Amniotic epithelial cell (primary cell): ENCODE measurements around the gene GSTM3.
"Not testable (repeated sequence)": the region's sequence is repeated elsewhere in the genome, so short reads cannot be mapped to it uniquely, and the experiment has no call there.

Experiments
- DNase-seq: peaks from one replicate; pipeline ENCODE4 v3.0.0-alpha.2; 2010; ENCODE audit warnings: low read depth

GSTM3 gene

DNA sequence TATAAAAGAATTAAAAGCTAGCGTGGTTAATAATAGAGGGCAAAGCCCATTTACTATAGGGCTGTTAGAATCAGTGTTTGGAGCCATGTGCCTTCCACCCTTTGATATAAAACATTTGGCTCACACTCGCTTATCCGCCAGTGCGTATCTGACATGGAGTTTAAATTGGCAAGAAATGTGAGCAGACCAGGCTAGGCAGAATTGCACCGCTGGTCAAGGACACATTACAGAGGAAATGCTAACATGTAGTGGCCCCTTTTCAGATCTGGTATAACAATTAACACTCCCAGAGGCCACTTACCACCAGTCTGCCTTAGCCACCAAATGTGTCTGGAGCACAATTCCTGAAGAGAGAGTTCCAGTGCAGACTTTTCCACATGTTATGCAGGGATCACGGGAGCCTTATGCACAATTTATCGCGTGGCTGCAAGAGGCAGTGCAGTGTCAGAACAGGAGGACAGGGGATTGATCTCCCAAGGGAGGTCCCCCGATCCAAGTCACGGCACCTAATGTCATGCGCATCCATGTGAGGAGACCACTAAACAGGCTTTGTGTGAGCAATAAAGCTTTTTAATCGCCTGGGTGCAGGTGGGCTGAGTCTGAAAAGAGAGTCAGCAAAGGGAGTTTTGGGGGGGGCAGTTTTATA, 14.0 kb downstream of the GSTM3 start:
- no peak for DNase-seq

DNA sequence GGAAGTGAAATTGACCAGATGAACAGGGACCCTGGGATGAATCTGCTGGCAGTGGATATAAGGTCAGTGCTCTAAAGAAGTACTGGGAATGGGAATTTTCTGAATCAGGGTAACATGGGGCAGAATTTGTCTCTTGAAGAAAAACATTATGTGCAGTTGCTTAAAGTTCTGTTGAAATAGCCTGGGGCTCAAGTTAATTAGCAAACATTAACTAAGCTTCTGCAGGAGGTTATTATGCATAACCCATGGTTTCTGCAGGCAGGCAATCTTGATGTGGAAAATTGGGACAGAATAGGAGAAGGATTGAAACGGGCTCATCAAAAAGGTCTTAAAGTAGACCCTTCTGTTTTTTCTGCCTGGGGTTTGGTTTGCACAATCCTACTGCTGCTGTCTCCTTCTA, 14.8 kb downstream of the GSTM3 start:
- no peak for DNase-seq

GRCh38 chr1:109725510-109725909, 15.3 kb downstream of the GSTM3 start:
- DNase-seq, result no peak

- no peak for DNase-seq
These were observed 15.9 kb downstream of the GSTM3 start for GRCh38 chr1:109724933-109725332.

GRCh38 chr1:109722908-109723691, 17.7 kb downstream of the GSTM3 start:
- no peak for DNase-seq

DNA sequence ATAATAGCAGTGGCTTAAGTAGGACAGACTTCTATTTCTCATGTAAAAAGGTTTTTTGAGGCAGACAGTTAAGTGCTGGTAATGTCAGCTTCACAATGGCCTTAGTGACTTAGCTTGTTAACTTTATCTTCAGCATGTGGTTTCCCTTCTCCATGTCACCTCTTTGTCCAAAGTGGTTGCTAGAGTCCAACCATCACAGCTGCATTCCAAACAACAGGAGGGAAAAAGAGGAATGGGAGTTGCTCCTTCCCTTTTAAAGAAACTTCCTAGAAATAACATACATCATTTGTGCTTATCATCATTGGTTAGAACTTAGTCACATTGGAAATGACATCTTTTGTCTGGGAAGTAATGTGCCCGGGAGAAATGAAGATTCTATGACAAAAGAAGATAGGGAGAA, 18.9 kb downstream of the GSTM3 start:
- DNase-seq, result no peak

- peak; percentile 80 for DNase-seq
These were observed 19.8 kb downstream of the GSTM3 start for GRCh38 chr1:109721042-109721441.

- peak; percentile 50 for DNase-seq
These were observed 21.5 kb downstream of the GSTM3 start for GRCh38 chr1:109719337-109719837.

DNA sequence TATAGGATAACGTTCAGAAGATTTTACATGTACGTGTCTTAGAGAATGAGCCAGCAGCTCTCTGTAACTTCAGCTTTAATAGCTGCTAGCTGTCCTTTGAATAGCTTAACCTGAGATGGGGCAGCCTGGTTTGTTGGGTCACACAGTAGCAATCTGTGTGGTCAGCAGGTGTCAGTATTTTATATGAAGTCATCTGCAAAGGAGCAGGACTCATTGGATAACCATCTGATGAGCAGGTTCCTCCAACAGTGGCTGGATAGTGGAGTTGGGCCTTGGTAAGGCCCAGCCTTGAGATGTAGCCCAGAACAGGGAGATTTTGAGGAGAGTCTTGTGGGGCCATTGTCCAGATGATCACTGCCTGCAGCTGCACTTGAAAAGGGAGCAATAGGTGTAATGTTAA, 22.3 kb downstream of the GSTM3 start:
- peak; percentile 49 for DNase-seq

DNA sequence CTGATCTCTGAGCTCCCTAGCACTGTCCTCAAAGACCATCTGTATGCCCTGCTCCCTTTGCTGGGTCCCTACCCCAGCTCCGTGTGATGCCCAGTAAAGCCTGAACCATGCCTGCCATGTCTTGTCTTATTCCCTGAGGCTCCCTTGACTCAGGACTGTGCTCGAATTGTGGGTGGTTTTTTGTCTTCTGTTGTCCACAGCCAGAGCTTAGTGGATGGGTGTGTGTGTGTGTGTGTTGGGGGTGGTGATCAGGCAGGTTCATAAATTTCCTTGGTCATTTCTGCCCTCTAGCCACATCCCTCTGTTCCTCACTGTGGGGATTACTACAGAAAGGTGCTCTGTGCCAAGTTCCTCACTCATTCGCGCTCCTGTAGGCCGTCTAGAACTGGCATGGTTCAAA, 23.1 kb downstream of the GSTM3 start:
- no peak for DNase-seq

DNA sequence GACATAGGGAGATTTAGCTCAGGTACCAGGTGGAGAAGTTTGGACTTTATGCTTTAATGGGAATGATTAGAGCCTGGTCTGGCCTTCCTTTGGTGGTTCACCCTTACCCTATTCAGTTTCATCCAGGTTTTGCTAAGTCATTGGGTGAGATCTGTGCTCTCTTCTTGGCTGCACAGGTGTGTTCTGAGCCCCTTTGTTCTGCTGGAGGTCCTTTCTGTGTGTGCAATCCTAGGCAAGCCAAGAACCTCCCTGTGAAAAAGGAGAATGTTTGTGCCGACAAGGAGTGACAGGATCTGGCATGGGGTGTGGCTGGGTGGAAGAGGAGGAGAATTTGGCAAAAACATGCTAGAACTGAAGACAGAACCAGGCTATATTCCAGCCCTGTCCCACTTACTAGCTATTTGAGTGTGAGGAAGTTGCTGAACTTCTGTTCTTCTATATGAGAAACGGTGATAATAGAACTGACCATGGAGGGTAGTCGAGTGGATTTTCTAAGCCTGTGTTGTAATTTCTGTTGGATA, 24.2 kb downstream of the GSTM3 start:
- no peak for DNase-seq

DNA sequence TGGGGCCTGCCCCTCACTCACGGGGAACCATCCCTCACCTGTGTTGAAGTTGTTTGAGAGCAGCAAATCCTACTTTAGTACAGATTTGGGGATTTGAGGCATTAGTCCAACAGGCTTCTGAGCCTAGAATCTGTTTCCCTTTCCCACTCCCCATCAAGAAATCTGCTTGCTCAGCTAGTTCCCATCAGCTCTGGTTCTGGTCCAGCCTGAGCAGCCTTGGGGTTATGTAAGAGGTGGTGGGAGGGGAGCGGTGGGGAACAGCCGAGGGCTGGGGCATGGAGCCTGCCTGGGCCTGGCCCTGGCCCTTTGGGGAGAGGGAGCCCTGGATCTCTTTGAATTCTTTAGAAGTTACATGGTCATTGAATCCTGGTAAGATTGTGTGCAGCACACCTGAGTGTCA, 24.7 kb downstream of the GSTM3 start:
- DNase-seq, result no peak

DNA sequence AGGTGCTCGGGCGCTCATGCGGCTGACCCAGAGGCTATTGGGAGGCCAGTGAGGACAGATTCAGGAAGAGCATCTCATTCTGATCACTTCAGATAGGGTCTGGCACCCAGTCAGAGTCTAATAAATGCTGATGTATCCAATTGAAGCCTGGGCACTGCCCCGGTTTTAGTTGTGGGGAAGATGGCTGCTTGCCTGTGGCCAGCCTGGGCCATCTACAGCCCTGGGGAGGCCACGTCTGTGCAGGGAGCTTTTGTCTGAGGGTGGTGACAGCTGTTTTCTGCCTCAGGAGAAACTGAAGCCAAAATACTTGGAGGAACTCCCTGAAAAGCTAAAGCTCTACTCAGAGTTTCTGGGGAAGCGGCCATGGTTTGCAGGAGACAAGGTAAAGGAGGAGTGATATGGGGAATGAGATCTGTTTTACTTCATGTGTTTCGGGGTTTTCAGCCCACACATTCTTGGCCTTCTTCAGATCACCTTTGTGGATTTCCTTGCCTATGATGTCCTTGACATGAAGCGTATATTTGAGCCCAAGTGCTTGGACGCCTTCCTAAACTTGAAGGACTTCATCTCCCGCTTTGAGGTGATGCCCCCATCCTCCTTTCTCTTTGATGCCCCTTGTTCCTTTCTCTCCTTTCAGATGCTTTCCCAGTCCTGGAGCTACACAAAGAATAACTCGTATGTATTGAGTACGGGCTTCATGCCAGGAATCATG, 26.0 kb downstream of the GSTM3 start:
- no peak for DNase-seq

DNA sequence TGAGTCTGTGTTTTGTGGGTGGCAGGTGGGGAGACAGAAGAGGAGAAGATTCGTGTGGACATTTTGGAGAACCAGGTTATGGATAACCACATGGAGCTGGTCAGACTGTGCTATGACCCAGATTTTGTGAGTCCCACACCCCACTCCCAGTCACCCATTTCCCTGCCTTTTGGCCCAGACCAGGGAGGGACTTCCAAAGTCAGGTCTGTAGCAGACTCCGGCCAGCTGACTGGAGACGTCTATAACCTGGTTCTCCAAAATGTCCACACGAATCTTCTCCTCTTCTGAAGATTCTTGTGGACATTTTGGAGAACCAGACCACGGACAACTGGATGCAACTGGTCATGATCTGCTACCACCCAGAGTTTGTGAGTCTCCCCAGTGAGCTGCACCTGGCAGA, 27.2 kb downstream of the GSTM3 start:
- no peak for DNase-seq

DNA sequence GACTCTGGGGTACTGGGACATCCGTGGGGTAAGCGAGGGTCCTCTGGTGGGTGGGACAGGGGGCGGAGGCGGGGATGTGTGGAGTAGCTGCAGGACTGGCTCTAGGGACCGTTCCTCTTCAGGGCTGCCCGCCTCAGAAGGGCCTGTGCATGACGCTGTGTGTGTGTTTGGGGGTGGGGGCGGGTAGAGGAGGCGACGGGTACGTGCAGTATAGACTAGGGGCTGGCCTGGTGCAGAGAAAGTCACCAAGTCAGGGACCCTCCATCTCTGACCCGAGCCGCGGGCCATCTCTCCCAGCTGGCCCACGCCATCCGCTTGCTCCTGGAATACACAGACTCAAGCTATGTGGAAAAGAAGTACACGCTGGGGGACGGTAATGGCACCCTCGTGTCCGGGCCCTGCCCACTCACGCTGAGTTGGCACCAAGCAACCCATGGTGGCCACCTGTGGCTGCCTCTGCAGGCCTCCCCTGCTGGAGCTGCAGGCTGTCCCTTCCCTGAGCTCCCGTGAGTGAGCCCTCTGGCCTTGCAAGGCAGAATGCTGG, 28.4 kb downstream of the GSTM3 start:
- no peak for DNase-seq

- DNase-seq, result not testable (repeated sequence)
These were observed 29.1 kb downstream of the GSTM3 start, which contains the start of gene GSTM5 for GRCh38 chr1:109711593-109712320. GSTM5 (plus strand) TSS chr1:109712251; CDS start chr1:109712313, 62 bp downstream.

GRCh38 chr1:109709822-109710221, 31.0 kb downstream of the GSTM3 start:
- DNase-seq, result not testable (repeated sequence)

- DNase-seq, result not testable (repeated sequence)
These were observed 31.9 kb downstream of the GSTM3 start for GRCh38 chr1:109708949-109709348.

DNA sequence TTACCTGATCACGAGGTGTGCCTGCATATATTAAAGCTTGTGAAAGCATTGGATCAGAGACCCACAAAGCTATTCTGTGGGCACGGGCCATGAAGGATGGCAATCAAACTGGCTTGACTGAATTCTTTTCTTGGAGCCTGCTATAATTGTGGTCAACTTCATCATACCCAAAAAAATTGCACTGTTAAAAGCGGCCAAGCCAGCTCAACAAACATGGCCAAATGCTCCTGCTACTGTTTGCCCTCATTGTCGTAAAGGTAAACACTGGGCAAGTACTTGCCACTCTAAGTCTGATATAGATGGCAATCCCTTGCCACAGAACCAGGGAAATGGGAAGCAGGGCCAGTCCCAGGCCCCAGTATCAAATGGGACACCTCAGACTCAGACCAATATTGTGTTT, 35.4 kb downstream of the GSTM3 start:
- no peak for DNase-seq

- DNase-seq, result no peak
These were observed 36.7 kb downstream of the GSTM3 start for GRCh38 chr1:109704173-109704572.

GRCh38 chr1:109702940-109703339, 37.9 kb downstream of the GSTM3 start:
- DNase-seq, result not testable (repeated sequence)

DNA sequence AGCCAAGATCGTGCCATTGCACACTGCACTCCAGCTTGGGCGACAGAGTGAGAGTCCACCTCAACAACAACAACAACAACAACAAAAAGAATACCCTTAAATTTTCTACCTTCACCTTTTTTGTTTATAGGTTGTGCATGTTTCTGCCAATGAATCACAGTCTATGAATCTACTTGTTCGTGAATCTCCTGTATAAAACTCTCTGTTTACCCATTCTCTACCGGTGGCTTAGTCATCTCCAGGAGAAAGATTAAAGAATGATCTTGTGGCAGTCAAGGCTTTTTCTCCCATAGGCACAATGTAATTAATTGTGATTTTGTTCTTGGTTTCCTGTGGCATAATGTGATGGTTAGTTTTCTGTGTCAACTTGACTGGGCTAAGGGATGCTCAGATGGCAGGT, 43.0 kb downstream of the GSTM3 start:
- peak; percentile 58 for DNase-seq
